Caki2 (cell line): ENCODE results near the gene ELP2. TPM values are rescaled to one million over a fixed set of nuclear protein-coding genes. Genes with fewer than 3 reads are reported as not detected.
"Not testable (repeated sequence)": the region's sequence is repeated elsewhere in the genome, so short reads cannot be mapped to it uniquely, and the experiment has no call there.

ENCODE experiments used
- DNase-seq: peaks from one replicate; pipeline ENCODE4 v3.0.0-alpha.2; 2015; ENCODE audit warnings: low read depth
- in situ Hi-C: cut with HindIII; loops from 2 replicates; pipeline ENCODE4 v1.10.0; 2016; ENCODE audit warnings: low sequenced_read_pairs, low pct_unique_long_range_greater_than_20kb, mixed read lengths
- total RNA-seq: library from RNA; depleted of rRNA; stranded (reverse); fragments of >200 nt; shearing (Covaris generic); gene quantifications from 2 replicates; pipeline ENCODE4 v1.2.3, GENCODE V29; 2014; ENCODE audit warnings: low replicate concordance

ELP2 gene
- total RNA-seq, 1 experiment from 2014 or later, result 91.0 TPM

DNA sequence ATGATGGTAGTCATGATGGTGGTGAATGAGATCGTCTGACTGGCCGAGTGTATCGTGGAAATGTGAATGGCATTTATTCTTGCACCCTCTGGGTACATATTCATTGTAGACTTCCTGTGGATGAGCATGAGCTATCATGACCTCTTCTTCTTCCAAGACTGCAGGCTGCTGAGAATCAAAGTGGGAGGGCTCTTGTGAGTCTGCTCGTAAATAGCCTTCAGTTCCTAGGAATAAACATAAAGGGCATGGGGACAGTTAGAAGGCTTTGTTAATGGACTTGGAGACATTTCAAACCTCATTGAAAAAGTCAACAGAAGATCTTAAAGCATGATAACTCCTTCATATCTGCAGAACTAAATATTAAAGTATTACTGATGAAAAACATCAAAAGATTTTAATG is 15.4 kb upstream of the ELP2 start:
- DNase-seq, result no peak
- in situ Hi-C loops, result no loop called here

DNA sequence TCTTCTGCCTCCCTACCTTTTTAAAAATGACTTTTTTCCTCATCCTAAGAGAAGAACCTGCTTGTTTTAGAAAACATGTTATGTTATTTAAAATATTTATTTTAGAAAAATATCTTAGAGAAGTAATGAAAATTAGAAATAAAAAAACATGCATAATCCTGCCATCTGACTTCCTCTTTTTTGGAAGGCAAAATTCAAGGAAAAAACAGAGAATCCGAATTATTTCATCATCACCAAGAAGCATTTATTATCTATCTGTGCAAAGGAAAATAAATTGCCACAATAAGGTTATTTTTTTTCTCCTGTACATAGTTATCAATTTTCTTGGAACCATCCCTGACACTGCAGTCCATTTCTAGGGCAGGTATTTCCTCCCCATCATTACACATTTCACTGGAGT is 15.0 kb upstream of the ELP2 start:
- in situ Hi-C loops, result no loop called here
- no peak for DNase-seq

DNA sequence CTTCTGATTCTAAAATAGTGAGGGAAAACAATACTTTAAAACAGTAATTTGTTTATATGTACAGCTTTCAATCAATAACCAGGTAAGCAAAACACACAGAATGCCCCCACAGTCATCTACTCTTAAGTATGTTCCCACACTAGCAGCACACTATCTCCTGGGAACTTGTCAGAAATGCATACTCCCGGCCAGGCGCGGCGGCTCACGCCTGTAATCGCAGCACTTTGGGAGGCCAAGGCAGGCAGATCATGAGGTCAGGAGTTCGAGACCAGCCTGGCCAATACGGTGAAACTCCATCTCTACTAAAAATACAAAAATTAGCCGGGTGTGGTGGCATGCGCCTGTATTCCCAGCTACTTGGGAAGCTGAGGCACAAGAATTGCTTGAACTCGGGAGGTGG is 12.9 kb upstream of the ELP2 start:
- in situ Hi-C loops, DNase-seq: not testable (repeated sequence)

DNA sequence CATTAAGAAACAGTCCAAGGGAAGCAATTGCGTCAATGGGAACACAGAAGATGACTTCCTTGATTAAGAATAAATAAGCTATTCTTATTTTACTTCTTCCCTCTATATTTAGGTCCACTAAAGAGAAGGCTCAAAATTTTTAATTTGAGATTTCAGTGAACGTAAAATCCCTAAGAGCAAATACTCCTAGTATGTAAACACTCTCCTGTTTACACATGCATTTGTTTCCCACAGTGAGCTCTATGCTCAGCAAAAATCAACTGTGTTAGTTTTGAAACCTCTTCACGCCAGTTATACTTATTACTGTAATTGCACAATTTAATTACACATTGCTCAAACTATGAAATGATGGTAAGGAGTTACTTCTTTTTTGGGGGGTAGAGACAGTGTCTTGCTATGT is 9.4 kb upstream of the ELP2 start:
- DNase-seq, result no peak
- in situ Hi-C loops, result no loop called here

DNA sequence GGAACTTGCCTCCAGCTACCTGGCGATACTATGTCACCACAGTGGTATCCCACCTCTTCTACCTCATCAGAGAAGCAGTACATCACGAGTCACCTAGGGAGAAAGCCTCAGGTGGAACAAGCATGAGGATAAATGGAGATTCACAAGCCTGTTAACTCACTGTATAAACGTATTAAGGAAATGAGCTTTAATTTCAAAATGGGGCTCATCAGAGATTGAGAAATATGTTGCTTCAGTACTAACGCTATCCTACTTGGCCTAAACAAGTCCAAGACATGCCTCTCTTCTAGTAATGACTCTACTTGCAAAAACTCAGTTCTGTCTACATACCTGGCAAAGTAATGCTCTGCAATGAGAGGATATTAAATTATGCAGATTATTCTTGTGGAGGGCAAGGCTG is 4.9 kb upstream of the ELP2 start:
- no peak for DNase-seq
- in situ Hi-C loops, result no loop called here

DNA sequence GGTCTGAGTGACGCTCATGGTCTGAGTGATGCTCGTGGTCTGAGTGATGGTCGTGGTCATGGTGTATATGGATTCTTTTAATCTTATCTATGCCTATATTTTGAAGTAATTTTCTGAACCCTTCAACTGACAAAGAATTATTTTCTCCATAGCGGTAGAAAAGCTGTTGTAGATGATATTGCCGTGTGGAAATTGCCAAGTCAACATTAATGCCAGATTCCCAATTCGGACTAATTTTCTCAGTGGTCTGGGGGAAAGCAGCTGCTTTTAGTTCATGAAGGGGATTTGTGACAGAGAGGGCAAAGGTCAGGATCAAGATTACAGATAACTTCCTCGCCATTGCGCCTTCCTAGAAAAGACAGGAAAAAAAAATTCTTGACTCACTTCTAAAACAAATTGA is 3.0 kb upstream of the ELP2 start:
- no peak for DNase-seq
- in situ Hi-C loops, result no loop called here

DNA sequence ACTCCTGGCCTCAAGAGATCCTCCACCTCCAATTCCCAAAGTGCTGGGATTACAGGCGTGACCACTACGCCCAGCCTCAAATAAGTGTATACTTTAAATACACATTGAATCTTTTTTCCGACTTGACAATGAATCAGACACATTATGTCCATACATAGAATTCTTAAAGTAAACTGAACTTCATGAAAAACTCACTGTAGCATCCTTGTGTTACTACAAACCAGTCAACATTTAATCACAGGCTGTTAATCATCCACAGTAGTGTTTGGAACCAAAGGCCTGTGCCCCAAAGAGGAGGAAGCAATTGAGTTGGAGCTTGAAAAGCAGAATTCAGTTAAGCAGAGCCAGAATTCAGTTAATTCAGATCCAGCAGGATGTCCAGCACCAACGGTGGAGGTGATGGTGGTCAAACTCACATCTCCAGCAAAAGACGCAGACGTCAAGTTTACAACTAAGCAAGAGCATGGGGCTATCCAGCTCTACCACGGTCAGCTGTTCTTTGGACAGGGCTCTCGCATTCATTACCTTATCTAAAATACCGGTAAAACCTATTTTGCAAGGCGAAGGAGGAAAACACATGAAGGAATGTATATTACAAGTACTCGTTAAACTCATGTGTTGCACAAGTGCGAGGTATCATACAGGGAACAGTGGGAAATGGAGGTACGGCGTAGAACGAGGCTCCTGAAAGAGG is 1.7 kb upstream of the ELP2 start:
- in situ Hi-C loops, result no loop called here
- peak; percentile 15 for DNase-seq

DNA sequence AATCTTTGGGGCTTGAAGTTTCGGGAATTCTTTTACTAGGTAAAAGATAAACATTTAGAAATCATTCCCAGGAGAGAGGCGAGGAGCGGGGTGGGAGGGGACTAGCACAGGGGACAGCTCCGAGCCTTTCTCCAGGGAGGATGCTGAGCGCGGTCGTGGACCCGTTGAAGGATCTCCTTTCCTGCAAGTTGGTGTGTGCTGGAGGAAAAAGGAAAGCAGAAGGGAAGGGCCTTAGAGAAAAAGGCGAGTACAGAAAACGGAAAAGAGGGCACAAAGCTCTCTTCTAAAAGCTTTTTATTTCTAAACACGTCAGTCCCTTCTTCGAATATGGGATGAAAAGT is 1.2 kb upstream of the ELP2 start:
- peak; percentile 4 for DNase-seq
- in situ Hi-C loops, result no loop called here

DNA sequence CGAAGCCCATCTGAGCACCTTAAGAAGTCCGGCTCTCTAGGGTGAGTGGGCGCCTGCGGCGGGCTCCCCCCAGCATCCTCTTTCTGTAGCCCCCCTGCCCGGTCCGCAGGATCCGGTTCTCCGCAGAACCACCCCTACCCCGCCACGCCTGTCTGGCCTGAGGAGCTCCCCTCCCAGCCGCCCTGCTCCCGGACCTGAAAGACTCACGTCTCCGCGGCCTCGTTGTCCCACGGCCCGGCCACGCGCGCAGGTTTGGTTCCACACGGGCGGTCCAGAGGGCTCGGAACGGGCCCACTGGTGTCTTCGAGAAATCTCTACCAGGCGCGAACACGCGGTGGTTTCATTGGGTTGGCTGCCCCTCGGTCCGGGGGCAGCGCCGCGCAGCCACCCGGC is 796 bp upstream of the ELP2 start:
- in situ Hi-C loops, result no loop called here
- no peak for DNase-seq

DNA sequence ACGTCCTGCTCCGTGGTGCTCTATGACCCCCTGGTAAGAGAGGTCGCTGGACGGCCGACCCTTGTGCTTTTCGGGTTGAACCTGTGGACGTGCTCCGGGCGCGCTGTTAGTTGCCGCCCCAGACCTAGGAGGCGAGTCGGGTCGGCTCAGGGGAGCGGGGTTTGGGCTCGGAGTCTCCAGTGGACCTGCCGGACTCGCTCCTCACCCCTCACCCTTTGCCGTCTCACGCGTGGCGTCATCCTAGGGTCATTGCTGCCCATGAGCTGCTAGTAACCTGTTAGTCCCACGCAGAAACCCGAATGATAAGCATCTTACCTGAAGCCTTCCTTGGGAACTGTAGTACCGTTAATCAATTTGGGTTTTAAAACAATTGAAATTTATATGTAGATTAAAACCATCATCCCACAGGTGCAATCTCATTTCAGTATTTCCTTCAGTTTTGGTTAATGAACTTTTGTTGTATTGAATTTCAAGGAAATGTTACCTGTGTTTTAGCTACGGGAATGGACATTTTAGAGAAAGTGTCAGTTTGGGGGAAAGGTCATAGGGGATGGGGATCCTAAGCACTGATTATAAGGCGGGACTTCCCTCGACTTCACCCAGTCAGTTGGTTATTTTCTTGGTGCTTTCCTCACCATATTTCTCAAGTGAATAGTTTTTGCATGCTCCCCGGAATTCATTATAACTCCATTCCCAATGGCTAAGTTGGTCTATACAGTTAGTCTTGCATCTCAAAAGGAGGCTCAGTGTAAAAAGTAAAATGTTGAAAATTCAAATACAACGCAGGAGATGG is 536 bp downstream of the ELP2 start:
- in situ Hi-C loops, result no loop called here
- peak; percentile 0 for DNase-seq

DNA sequence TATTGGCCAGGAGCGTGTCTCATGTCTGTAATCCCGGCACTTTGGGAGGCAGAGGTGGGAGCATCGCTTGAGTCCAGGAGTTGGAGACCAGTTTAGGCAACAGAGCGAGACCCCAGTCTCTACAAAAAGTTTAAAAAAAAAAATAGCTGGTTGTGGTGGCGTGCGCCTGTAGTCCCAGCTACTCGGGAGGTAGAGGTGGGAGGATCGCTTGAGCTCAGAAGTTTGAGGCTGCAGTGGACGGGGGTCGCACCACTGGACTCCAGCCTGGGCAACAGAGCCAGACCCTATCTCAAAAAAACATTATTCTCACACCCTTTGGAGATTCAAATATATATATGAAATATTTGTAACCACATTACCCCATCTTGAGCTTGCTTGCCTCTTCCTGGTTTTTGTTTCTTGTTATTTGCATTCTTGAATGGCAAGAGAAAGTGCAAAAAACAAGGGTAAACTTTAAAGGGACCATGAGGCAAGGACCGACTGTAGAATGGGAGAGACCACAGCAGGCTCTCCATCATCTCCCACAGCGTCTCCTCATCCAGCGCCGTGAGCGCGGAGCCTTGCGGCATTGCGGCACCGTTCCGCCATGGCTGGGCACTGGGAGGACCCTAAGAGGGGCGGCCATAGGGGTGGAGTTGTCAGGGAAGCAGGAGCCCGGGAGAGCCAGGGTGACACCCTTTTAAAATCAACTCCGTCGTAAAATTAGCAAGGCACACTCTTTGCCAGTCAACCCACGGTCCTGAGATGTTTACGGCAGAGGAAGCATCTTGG is 1.4 kb downstream of the ELP2 start:
- DNase-seq, result no peak
- in situ Hi-C loops, result no loop called here

DNA sequence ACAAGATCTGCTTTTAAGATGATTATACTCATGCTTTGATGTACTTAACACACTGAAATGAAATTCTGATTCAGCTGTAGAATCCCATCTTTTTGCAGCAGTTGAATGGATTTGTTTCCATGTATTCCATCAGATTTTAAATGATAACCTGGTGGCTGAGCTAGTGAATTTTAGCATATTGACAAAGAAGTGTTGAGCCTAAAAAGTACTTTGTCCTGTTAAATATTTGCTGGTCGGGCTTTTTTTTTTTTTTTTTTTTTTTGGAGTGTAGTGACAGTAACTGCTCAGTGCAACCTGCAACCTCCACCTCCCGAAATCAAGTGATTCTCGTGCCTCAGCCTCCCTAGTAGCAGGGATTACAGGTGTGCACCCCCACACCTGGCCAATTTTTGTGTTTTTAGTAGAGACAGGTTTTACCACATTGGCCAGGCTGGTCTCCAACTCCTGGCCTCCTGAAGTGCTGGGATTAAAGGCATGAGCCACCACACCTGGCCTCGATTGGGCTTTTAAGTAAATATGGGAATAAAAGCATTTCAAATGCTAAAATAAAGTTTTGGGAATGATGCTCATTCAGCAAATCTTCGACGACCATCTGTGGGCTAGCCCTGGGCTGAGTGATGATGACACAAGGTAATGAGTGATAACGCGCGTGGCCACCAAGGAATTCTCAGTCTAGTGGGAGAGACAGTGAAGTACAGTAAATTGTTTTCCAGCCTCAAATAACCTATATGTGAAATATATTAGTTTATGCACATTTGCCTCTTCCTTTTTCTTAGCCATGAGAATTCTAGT is 2.2 kb downstream of the ELP2 start:
- DNase-seq, result no peak
- in situ Hi-C loops, result no loop called here

DNA sequence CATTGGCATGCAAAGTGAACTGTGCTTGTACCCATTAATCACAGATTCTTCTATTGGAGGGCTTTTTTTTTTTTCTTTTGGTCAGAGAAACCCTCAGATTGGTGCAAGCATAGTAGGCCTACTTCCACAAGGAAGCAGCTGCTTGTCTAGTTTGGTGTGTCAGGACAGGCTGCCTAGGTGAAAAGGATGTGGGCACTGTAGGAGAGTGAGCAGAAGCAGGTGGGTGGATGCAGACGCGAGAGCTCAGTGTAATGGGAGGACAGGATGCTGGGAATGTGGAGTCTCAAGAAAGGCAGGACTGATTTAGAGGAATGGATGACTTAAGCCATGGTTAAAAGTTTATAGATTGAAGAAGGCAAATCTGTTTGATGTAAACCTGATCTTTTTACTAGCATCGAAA is 3.1 kb downstream of the ELP2 start:
- DNase-seq, result no peak
- in situ Hi-C loops, result no loop called here

DNA sequence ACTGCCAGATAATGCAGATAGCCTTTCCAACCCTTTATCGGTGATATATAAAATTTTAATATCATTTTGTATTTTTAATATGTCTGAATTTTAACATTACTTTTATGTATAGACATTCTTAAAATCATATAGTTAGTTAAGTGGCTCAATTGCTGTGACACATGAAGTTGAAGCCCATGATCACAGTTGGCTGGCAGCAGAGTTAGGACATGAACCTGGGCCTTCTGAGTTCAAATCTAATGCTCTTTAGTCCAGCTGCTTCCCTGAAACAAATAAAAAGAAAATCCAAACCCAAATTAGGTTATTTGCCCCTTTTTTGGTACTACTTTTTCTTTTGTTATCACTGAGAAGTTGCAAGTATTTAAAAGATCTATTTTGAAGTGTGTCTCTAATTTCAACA is 5.6 kb downstream of the ELP2 start:
- in situ Hi-C loops, result no loop called here
- DNase-seq, result no peak

DNA sequence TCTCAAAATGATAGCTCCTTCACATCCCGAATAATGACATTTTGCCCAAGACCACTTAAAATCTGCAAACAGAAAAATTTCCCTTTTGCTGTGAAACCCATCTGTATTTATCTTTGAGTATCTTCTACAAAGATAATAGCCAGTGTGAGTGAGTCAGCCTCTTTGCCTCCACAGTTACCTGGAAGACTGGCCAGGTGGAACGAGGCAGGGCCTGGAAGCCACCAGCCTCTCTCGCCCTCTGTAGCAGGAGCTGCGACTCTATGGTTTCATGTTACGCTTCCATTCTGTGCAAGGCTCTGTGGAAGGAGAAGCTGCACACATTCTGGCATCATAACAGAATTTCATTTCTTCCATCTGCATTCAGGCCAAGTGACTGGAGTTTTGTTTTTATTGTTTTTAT is 9.5 kb downstream of the ELP2 start:
- DNase-seq, result no peak
- in situ Hi-C loops, result no loop called here

DNA sequence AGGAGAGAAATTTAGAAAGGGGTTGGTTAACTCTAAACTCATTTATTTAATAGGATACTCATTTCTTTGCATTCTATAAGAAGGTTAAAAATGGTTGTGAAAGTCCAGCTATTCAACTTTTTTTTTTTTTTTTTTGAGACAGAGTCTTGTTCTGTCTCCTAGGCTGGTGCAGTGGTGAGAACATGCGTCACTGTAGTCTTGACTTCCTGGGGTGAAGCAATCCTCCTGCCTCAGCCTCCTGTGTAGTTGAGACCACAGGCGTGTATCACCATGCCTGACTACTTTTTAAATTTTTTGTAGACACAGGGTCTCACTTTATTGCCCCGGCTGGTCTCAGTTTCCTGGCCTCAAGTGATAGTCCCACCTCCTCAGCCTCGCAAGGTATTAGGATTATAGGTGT is 11.9 kb downstream of the ELP2 start:
- in situ Hi-C loops, result no loop called here
- no peak for DNase-seq

DNA sequence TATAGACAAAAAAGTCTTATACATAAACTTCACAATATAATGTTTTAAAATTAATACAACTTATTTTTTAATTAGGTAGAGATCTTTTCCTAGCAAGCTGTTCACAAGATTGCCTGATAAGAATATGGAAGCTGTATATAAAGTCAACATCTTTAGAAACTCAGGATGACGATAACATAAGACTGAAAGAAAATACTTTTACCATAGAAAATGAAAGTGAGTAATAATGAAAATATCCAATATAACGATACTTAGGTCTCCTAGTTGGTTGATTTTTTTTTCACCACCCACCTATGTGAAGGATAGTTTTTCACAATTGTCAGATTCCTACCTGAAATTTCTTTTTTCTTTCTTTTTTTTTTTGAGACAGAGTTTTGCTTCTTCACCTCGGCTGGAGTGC is 13.1 kb downstream of the ELP2 start:
- no peak for DNase-seq
- in situ Hi-C loops, result no loop called here

DNA sequence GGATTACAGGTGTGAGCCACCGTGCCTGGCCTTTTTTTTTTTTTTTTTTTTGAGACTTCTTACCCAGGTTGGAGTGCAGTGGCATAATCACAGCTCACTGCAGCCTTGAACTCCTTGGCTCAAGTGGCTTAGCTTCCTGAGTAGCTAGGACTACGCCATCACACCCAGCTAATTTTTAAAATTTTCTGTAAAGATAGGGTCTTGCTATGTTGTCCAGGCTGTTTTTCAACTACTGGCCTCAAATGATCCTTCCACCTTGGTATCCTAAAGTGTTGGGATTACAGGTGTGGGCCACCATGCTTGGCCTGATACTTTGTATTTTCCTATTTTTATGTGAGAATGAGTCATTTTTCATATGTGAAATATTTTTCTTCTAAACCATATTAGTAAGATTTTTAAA is 13.7 kb downstream of the ELP2 start:
- no peak for DNase-seq
- in situ Hi-C loops, result no loop called here
